Retina (tissue), 1 donor: Measurements from ENCODE around the gene APMAP.
"Not testable (repeated sequence)": the region's sequence is repeated elsewhere in the genome, so short reads cannot be mapped to it uniquely, and the experiment has no call there.

Experiments
- DNase-seq: peaks from one replicate; pipeline ENCODE4 v3.0.0-alpha.2; 2016

Gene APMAP

DNA sequence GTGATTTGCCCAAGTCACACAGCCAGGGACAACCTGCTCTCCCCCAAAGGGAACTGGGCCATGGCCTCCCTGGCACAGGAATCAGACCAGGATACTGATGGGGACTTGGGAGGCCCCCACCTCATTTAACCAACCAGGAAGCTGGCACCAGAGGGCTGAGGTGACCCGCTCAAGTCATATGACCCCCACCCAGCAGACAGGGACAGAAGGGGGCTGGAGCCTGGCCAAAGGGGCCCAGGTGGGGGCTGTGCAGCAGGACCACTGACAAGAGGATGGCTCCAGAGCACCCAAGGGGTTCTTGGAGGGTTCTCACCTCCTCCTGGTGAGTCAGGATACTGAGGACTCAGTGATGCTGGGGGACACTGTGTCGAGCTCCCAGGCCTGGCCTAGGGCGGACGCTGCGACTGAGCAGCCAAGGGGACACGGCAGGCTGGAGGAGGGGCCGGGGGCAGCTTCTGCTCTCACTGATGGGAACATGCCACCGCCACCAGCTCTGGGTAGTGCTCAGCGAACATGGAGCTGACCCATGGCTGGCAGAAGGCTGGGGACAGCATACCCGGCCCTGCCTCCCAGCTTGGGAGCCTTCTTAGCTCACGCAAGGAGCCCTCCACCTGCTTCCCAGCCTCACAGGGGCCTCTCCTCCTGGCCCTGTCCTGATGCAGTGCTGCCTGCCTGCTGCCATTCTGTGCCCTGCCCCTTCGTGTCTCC is 42.3 kb downstream of the APMAP start:
- no peak for DNase-seq

DNA sequence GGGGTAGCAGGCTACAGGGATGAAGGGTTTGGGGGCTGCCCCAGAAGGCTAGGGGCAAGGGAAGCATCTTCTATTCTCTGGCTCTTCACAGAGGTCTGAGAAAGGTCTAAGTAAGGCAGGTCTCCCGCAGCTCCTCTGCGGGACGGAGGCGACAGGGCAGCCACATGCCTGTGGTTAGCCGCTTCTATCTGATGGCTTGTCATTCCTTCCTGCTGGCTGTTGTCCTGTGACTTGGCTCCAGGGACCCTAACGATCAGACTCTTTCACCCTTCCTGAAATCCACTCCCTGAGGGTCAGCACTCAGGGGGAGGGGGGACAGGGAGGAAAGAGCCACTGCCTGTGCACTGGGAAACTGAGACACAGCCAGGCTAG is 42.8 kb downstream of the APMAP start:
- DNase-seq: no peak

DNA sequence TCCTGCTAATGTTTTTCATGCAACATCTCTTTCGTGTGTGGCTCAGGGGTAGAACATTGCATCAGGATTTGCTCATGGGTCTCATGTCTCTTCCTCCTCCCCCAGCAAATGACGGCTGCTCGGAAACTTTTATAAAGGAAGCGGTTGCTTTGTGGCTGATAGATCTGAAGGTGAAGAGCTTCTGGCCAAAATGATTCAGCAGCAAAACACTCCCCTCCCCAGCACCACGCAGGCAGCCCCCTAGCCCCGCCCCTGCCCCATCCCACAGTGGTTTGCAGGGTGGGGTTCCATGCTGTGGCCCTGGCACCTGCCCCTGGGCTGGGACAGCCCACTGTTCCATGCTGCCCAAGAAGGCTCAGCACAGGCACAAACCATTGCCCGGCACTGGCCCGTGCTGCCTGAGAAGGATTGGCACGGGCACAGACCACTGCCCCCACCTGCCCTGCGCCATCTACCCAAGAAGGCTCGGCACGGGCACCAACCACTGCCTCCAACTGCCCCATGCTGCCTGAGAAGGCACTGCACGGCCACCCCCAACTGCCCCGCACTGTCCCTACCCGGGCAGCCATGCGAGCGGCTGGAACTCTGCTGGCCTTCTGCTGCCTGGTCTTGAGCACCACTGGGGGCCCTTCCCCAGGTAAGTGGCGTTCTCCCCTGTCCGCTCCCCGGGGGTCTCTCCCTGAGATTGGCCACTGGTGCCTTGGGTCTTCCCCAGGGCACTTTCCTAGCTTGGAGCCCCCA is 43.4 kb downstream of the APMAP start, which contains the start of gene CST7:
TSS of gene CST7 (plus strand) at position 331 of the 741 bp plus-strand sequence. CDS start at position 568, 237 bp downstream.
- DNase-seq: no peak

DNA sequence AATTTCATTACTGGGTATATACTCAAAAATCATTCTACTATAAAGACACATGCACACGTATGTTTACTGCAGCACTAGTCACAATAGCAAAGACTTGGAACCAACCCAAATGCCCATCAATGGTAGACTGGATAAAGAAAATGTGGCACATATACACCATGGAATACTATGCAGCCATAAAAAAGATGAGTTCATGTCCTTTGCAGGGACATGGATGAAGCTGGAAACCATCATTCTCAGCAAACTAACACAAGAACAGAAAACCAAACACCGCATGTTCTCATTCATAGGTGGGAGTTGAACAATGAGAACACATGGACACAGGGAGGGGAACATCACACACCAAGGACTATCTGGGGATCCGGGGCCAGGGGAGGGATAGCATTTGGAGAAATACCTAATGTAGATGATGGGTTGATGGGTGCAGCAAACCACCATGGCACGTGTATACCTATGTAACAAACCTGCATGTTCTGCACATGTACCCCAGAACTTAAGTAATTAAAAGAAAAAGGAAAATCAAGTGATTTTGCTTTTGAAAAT is 44.1 kb downstream of the APMAP start:
- not testable (repeated sequence) for DNase-seq

DNA sequence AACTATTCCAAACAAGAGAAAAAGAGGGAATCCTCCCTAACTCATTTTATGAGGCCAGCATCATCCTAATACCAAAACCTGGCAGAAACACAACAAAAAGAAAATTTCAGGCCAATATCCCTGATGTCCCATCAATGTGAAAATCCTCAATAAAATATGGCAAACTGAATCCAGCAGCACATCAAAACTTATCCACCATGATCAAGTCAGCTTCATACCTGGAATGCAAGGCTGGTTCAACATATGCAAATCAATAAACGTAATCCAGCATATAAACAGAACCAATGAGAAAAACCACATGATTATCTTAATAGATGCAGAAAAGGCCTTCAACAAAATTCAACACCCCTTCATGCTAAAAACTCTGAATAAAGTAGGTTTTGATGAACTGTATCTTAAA is 46.2 kb downstream of the APMAP start:
- DNase-seq: not testable (repeated sequence)

DNA sequence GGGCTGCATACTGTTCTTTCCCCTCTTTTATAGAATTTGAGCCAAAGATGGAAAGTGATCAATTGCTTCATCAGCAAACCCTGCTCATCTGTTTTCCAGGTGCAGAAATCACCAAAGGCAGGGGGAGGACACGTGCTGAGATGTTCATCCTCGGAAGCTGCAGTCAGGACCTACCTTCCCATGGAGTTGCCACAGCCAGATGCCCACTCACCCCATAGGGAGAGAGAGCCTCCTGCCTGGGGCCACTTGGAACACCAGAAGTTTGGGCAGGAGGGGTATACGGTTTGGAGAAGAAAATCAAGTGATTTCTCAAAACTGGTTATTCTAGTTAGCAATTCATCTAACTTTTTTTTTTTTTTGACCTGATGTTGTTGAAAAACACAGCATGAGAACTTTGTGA is 48.8 kb downstream of the APMAP start:
- DNase-seq: no peak

DNA sequence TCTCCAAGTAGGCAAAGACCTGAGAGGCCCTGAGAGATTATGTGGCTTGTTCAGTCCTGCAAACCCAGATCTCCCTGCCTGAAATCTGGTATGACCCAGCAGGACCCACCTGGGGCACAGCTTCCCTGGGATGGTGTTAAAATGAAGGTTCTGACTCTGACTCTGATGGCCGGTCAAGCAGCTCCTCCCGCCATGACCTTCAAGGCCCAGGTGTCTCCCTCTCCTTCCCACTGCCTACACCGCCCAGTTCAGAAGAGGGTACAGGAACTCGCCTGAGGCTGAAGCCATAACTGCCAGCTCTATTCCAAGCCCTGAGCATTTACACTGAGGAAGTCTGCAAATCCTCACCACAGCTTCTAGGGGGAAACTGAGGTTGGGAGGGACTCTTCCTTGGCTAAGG is 49.4 kb downstream of the APMAP start:
- DNase-seq: no peak

DNA sequence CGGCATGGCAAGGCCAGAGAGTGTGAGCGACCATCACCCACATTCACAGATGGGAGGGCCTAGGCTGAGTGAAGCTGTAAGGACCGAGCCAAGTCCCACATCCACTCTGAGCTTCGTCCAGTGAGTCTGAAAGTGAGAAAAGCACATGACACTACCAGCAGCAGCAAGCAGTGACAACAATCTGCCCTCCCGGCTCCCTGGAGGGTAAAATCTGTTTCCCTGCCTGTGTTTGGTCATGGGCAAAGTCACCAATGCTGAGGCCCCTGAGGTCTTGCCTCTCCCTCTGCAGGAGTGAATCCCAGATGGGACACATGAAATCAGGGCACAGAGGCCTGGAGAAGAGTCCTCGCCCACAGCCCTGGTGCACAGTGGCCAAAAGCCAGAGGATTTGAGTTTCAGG is 49.9 kb downstream of the APMAP start:
- no peak for DNase-seq

DNA sequence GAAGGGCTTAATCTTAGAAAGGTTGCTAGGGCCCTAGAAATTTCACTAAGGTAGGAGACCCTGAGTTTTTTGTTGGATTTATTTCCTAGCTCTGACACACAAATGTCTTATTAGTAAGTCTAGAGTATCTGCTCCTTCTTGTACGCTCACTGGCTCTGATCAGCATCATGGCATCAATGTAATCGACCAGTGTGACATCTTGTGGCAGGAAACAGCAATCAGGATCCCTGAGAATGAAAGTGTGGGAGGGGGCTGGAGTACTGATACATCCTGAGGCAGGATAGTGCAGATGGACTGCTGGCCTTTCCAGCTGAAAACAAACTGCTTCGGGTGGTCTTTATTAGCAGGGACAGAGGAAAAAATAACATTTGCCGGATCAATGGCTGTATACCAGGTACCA is 53.5 kb downstream of the APMAP start:
- DNase-seq: no peak

DNA sequence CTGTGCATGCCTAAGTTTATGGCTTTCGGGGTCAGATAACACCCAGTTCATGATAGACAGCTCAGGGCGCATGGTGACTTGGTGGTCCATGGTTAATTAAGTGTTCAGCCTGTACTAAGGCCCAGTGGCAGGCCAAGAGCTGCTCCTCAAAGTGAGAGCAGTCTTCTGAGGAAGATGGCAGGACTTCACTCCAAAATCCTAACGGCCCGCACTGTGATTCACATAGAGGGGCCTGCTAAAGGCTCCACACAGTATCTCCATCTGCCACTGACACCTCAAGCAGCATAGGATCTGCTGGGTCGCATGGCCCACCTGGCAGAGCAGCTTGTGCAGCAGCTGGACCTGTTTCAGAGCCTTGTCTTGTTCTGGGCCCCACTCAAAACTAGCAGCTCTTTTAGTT is 54.1 kb downstream of the APMAP start:
- DNase-seq: no peak

DNA sequence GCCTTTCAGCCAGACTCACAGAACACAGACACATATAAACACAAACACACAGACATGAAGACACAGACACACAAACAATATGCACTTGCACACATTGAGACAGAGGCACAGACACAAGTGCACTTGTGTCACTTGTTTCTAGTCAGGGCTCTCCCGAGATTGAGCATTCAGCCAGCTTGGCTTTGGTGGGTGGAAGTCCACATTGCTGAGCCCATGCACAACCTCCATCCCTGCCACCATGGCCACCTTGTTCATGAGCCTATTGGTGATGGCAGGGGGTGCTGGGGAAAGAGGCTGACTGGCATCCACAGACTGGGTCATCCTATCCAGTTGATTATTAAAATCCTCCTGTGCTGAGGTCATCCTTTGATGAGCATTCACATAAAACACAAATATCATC is 55.0 kb downstream of the APMAP start:
- no peak for DNase-seq

DNA sequence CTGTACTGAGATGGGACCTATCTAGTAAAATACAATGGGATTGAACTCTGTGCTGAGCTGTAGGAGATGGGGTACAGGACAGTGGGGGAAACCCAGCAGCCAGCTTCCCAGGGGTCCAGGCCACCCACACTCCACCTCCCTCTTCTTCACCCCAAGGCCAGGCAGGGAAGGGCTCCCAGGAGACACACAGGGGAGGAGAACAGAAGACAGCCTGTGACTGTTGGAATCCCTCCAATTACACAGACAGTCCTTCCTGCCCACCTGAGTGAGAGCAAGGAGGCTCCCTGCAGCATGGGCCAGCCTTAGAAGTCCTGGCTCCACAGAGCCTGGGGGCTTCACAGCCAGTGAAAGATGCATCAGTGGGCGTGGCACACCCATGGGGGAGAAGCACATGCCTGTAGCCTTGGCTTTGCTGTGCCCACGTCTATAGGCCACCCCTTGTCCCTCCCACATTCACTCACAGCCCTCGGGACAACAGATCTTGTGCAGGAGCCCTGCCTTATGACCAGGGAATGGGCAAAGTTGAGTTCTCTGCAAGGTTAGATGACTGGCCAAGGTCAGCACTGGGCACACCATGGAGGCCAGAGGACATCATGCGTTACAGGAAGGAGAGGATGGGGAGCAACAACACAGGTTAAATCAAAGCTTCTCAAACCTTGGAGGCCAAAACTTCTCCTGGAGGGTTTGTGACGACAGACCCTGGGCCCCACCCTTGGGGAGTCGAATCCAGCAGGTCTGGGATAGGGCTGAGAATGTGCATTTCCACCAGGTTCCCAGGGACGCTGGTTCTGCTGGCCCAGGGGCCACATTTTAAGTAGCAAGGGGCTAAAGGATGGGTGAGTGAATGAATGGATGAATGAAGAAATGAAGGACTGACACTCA is 55.8 kb downstream of the APMAP start:
- no peak for DNase-seq

DNA sequence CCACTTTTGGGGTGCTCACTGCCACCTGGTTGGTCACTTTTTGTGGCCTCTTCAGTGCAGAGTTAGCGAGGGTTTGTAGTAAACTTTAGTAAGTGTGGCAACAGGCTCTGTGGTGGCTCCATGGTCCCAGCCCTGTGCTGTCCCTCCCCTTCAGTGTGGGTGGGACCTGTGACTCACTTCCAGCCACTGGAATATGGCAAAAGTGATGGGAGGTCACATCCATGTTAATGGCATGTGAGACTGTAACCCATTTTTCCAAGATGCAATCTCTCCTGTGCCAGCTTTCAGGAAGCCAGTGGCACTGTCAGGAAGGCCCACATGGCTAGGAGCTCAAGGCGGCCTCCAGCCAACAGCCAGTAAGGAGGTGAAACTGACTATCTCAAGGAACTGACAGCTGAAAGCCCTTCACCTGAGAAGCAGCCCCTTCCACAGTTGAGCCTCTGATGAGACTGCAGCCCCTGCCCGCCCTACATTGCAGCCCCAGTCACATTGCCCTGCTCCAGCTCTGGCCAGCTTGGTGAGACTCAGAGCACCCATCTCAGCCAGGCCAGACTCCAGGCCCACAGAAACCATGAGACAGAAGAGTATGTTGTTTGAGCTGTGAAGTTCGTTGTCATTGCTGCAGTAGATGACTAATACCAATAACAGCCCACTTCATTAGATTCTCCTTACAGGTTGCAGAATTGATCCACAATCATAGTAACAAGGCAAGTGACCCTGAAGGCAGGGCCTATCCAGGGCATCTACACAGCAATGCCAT is 56.6 kb downstream of the APMAP start:
- no peak for DNase-seq

DNA sequence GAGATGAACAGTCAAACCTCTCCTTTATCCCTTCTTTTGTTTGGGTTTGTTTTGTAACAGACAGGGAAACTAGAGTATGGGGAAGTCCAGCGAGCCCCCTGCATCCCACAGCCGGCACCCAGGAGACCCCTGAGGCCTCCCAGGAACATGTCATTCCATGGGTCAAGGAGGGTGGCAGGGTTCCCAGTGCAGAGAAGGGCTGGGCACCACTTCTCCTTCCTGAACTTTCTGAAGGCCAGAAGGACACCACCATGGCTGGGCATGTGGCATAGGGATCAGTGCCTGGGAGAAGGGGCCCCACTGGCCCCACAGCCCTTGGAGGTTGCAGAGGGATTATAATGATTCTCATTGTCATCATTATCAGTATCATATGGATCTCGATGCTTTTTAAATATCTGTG is 57.4 kb downstream of the APMAP start:
- no peak for DNase-seq

DNA sequence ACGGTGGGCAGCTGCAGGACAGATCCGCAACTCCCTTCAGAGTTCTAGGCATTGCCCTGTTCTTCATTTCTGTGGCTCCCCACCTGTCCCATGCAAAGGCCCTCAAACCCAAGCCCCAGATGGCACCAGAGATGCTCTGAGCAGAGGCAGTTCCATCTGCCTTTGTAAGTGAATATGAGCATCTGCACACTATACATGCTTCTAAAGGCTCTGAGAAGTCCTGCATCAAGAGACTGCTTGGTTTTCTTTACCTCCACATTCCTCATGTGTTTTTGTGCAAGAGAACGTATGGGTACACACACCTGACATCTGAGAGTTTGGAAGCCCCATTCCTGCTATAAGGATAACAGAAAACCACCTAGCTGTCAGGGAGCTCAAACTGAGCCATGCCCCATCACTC is 57.8 kb downstream of the APMAP start:
- DNase-seq: no peak

DNA sequence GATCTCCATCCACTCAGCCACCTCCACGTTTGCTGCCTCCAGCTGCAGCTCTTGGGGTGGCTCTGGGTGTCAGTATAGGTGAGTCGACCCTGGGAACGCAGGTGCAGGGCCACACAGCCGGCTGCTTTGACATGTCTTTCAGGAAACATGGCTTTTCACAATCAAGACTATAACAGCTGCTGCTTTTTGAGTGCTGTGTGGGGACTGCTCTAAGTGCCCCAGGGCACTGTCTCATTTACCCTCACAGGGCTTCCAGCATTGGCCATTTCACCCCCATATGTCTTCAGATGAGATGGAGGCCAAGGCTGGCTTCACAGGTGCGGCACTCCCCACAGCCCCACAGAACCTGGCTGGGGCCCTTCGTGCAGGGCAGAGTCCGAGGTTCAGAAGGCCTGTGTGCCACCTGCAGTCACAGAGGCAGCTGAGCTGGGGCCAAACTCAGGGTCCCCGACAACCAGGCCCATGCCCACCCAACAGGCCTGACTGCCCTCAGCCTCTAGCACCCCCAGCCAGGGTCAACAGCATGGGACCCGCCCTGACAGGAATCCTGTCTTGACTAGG is 58.4 kb downstream of the APMAP start:
- no peak for DNase-seq

DNA sequence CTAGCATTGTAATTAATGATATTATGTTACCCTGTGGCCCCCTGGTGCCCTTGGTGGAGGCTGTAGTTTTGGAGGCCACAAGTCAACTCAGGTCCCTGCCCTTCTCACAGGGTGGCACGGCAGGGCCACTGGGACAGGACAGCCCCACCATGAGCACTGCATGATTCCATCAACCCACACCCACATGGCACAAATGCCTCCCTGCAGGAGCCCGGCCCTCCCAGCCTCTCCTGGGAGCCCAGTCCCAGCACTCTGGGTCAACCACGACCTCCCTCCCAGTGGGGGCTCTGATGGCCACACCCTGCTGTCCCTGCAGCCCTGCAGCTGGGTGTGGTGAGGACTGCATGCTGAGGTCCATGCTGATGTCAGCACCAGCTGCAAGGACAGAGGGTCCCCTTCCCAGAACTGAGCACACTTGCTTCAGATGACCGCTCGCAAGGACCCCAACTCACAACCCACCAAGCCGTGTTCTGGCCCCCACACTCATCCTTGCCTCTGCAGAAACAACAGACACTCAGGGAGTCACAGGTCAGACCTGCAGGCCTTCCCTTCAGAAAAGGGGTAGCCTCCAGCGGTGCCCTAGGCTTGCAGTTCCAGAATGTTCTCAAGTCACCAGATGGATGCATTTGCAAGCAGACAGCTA is 59.2 kb downstream of the APMAP start:
- no peak for DNase-seq

DNA sequence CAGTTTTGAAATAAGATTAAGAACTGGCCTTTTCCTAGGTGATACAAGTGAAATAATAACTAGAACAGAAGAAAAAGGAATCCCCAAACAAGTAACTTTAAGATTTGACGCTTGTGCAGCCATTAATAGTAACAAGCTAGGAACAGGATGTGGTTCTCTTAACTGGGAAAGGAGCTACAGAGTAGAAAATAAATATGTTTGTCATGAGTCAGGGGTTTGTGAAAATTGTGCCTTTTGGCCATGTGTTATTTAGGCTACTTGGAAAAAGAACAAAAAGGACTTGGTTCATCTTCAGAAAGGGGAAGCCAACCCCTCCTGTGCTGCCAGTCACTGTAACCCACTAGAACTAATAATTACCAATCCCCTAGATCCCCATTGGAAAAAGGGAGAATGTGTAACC is 60.7 kb downstream of the APMAP start:
- DNase-seq: not testable (repeated sequence)

DNA sequence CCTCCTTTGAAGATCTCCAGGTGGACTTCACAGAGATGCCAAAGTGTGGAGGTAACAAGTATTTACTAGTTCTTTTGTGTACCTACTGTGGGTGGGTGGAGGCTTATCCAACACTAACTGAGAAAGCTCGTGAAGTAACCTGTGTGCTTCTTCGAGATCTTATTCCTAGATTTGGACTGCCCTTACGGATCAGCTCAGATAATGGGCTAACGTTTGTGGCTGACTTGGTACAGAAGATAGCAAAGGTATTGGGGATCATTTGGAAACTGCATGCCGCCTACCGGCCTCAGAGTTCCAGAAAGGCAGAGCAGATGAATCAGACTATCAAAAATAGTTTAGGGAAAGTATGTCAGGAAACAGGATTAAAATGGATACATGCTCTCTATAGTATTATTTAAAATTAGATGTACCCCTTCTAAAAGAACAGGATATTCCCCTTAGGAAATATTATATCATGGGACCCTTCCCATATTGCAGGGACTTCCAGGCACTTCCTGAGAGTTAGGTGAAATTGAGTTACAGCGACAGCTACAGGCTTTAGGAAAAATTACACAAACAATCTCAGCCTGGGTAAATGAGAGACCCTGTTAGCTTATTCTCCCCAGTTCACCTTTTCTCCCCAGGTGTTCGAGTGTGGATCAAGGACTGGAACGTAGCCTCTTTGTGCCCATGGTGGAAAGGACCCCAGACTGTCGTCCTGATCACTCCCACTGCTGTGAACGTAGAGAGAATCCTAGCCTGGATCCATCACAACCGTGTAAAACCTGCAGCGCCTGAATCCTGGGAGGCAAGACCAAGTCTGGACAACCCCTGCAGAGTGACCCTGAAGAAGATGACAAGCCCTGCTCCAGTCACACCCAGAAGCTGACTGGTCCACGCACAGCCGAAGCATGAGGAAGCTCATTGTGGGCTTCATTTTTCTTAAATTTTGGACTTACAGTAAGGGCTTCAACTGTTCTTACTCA is 61.5 kb downstream of the APMAP start:
- not testable (repeated sequence) for DNase-seq
